22Rv1 (cell line): Measurements from ENCODE around the gene PLAAT2.

ENCODE experiments used
- CTCF ChIP-seq: fragments of 450-650 bp; IDR thresholded peaks from 2 replicates; pipeline ENCODE4 v1.5.1; 2017; ENCODE audit warnings: mild to moderate bottlenecking
- ZFX ChIP-seq: fragments of 450-650 bp; IDR thresholded peaks from 2 replicates; pipeline ENCODE4 v1.6.1; 2017; ENCODE audit warnings: antibody characterized with exemption, borderline replicate concordance

DNA sequence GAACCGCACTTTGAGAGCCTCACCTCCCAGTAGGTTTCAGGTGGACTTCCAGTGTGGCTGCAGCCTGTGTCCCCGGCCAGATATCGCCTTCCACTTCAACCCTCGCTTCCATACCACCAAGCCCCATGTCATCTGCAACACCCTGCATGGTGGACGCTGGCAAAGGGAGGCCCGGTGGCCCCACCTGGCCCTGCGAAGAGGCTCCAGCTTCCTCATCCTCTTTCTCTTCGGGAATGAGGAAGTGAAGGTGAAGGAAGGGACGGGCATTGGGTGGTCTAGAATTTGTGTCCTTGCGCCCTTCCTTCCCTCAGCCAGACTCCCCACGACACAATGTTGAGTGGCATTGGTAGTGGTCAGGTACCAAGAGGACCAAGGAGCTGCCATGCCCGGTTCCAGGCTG, 54.4 kb downstream of the PLAAT2 start:
- TF ChIP-seq CTCF = no peak
- no peak for TF ChIP-seq ZFX
